GM12872 (cell line): ENCODE data around the gene GAR1.

Experiments used
- CTCF ChIP-seq: IDR thresholded peaks from 3 replicates; pipeline ENCODE4 v1.5.1; 2011; ENCODE audit warnings: low read depth, mild to moderate bottlenecking, low read length, moderate library complexity; ENCODE audit not compliant: insufficient read depth

Gene GAR1

GRCh38 chr4:109815151-109816081 lies at the start of gene GAR1:
GAR1 (plus strand) TSS chr4:109815762; CDS start chr4:109816165, 403 bp downstream.
- no peak for TF ChIP-seq CTCF

- TF ChIP-seq CTCF: no peak
Observed at GRCh38 chr4:109786846-109787245, 28.7 kb upstream of the GAR1 start.

DNA sequence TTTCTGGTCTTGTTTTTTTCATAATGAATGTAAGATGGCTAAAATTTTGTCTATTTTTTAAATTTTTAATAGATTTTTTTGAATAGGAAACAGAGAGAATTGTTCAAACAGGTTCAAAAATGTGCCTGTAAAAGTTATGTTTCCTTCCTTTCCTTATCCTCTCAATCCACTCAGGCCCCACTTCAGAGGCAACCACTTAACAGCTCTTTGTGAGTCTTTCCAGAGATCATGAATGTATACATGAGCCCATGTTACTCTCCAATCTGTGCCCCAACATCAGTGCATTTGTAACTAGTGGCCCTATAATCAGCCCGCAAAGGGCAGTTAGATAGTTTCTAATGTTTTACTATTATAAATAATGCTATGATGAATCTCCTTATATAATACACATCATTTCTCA lies 27.8 kb upstream of the GAR1 start:
- no peak for TF ChIP-seq CTCF

DNA sequence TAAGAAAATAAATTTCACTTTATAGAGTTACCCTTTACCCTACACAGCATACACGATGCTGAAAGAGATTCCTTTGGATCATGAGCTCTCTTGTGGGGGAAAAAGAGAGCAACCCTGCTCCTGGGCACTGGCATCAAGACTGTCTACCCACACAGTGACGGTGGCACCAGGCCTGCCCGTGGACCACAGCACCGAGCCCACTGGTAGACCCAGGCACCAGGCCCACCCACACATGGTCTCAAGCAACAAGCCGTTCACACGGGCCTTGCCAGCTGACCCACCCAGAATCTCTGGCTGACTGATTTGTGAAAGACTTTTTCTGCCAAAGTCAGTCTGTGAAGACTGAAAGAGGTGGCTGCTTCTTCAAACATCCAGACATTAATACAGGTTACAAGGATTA lies 20.5 kb upstream of the GAR1 start:
- TF ChIP-seq CTCF: no peak

DNA sequence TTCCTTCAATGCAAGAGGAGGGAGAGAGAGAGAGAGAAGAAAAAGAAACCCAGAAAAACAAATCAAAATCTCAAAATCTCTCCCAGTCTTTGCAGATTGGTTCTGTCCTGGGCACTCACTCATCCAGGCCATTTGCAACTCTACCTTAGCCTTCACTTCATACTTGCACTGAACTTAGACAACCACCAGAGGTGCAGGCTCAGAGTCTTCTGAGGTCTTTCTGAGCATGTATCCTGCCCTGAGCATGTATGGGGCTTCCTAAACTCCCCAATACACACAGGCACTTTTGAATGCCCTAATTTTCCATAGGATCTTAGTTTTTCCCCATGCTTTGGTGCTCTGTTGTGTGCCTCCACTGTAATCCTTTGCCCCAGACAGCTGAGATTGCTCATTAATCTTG lies 16.7 kb upstream of the GAR1 start:
- TF ChIP-seq CTCF: peak; percentile 32; the same call in 1 of the 3 replicates

GRCh38 chr4:109801099-109801789 lies 14.3 kb upstream of the GAR1 start:
- no peak for TF ChIP-seq CTCF

GRCh38 chr4:109801895-109802319 lies 13.7 kb upstream of the GAR1 start, which contains the start of gene CFI:
CFI (minus strand) TSS chr4:109801999; CDS start chr4:109801971, 28 bp downstream.
- TF ChIP-seq CTCF: no peak
